ENCODE results near the gene TYMP. TPM values are rescaled to one million over a fixed set of nuclear protein-coding genes. Genes with fewer than 3 reads are reported as not detected.

TYMP gene
- total RNA-seq, 2 donors from 2014 or later = 1.2 to 2.1 TPM

- Histone ChIP-seq H3K9ac (ENCODE audit: extremely low read depth, low read length, poor library complexity, severe bottlenecking) (no peak overlapping the region), H3K27me3 (ENCODE audit: control insufficient read depth, insufficient read depth, low read length, poor library complexity, severe bottlenecking) (no peaks in the 10 kb centered on the region), H3K36me3 (ENCODE audit: control insufficient read depth, insufficient read depth, low read length) (peaks cover 76% of the 10 kb centered on the region), H3K27ac (ENCODE audit: low read depth, low read length) (no peak overlapping the region), H3K4me3 (ENCODE audit: low read length) (no peak overlapping the region), H3K4me1 (ENCODE audit: control insufficient read depth, insufficient read depth, low read length) (no peaks in the 10 kb centered on the region), H3K9me3 (ENCODE audit: control insufficient read depth, low read length) (no peaks in the 10 kb centered on the region)
- H3K4me3 Mint-ChIP-seq = no peak overlapping the region
- WGBS, 2 experiments (ENCODE audit: insufficient coverage in 1 of 2, insufficient read length in 1 of 2) = 87 to 94% methylated on average over 18 to 26 of the region's 26 CpGs
- no peak for DNase-seq
- peaks cover 54% of the 10 kb centered on the region for H3K36me3 Mint-ChIP-seq (ENCODE audit: low read depth)
- no peaks in the 10 kb centered on the region for H3K4me1 Mint-ChIP-seq
- H3K27me3 Mint-ChIP-seq (ENCODE audit: insufficient read depth) = no peaks in the 10 kb centered on the region
- H3K27ac Mint-ChIP-seq = peak overlapping the region; percentile 70
- H3K9me3 Mint-ChIP-seq = no peaks in the 10 kb centered on the region
- no peak for TF ChIP-seq CTCF (conservative IDR thresholded peaks at IDR 0.05)
These were observed 43.9 kb upstream of the TYMP start for GRCh38 chr22:50573491-50574382.

GRCh38 chr22:50572965-50573364 lies 43.2 kb upstream of the TYMP start:
- TF ChIP-seq CTCF (conservative IDR thresholded peaks at IDR 0.05) = no peak
- Histone ChIP-seq H3K4me3 (ENCODE audit: low read length) (no peak overlapping the region), H3K4me1 (ENCODE audit: control insufficient read depth, insufficient read depth, low read length) (no peaks in the 10 kb centered on the region), H3K27ac (ENCODE audit: low read depth, low read length) (no peak overlapping the region), H3K36me3 (ENCODE audit: control insufficient read depth, insufficient read depth, low read length) (peaks cover 81% of the 10 kb centered on the region), H3K9me3 (ENCODE audit: control insufficient read depth, low read length) (no peaks in the 10 kb centered on the region), H3K9ac (ENCODE audit: extremely low read depth, low read length, poor library complexity, severe bottlenecking) (no peak overlapping the region), H3K27me3 (ENCODE audit: control insufficient read depth, insufficient read depth, low read length, poor library complexity, severe bottlenecking) (no peaks in the 10 kb centered on the region)
- H3K4me1 Mint-ChIP-seq = no peaks in the 10 kb centered on the region
- no peaks in the 10 kb centered on the region for H3K9me3 Mint-ChIP-seq
- H3K4me3 Mint-ChIP-seq = no peak overlapping the region
- H3K27ac Mint-ChIP-seq = no peak overlapping the region
- H3K27me3 Mint-ChIP-seq (ENCODE audit: insufficient read depth) = no peaks in the 10 kb centered on the region
- no peak for DNase-seq
- 95 to 100% methylated on average over 1 to 11 of the region's 11 CpGs for WGBS, 2 experiments (ENCODE audit: insufficient coverage in 1 of 2, insufficient read length in 1 of 2)
- peaks cover 60% of the 10 kb centered on the region for H3K36me3 Mint-ChIP-seq (ENCODE audit: low read depth)

GRCh38 chr22:50571264-50572175 lies 41.7 kb upstream of the TYMP start:
- Histone ChIP-seq H3K9ac (ENCODE audit: extremely low read depth, low read length, poor library complexity, severe bottlenecking) (no peak overlapping the region), H3K9me3 (ENCODE audit: control insufficient read depth, low read length) (no peaks in the 10 kb centered on the region), H3K4me1 (ENCODE audit: control insufficient read depth, insufficient read depth, low read length) (no peaks in the 10 kb centered on the region), H3K36me3 (ENCODE audit: control insufficient read depth, insufficient read depth, low read length) (peaks cover 80% of the 10 kb centered on the region), H3K27ac (ENCODE audit: low read depth, low read length) (no peak overlapping the region), H3K4me3 (ENCODE audit: low read length) (no peak overlapping the region), H3K27me3 (ENCODE audit: control insufficient read depth, insufficient read depth, low read length, poor library complexity, severe bottlenecking) (no peaks in the 10 kb centered on the region)
- H3K27ac Mint-ChIP-seq = no peak overlapping the region
- H3K9me3 Mint-ChIP-seq = no peaks in the 10 kb centered on the region
- no peak for DNase-seq
- no peaks in the 10 kb centered on the region for H3K4me1 Mint-ChIP-seq
- no peaks in the 10 kb centered on the region for H3K27me3 Mint-ChIP-seq (ENCODE audit: insufficient read depth)
- WGBS, 2 experiments (ENCODE audit: insufficient coverage in 1 of 2, insufficient read length in 1 of 2) = 92 to 97% methylated on average over 23 to 26 of the region's 26 CpGs
- no peak for TF ChIP-seq CTCF (conservative IDR thresholded peaks at IDR 0.05)
- H3K36me3 Mint-ChIP-seq (ENCODE audit: low read depth) = peaks cover 62% of the 10 kb centered on the region
- no peak overlapping the region for H3K4me3 Mint-ChIP-seq

Measured in endodermal cell (in vitro differentiated cells).